ENCODE measurements around the gene IGSF6.
"Not testable (repeated sequence)": the region's sequence is repeated elsewhere in the genome, so short reads cannot be mapped to it uniquely, and the experiment has no call there.

The IGSF6 gene

DNA sequence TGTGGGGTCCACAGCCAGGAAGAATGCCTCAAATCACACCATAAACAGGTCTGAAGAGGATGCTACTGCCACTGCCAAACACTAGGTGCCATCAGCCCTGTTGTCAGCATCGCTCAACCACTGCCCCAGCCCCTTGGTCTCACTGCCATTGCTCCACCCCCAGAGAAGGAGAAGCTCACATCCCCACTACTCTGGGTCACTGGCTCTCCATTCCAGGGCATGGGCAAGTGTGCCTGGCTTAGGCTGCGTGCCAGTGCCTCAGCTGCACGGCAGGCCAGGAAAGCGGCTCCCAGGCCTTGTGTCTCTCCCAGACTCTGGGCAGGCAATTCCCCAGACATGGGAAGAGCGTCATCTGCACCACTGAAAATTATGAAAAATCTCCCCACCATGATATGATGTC is 1.2 kb upstream of the IGSF6 start:
- TF ChIP-seq, protein P1, sequence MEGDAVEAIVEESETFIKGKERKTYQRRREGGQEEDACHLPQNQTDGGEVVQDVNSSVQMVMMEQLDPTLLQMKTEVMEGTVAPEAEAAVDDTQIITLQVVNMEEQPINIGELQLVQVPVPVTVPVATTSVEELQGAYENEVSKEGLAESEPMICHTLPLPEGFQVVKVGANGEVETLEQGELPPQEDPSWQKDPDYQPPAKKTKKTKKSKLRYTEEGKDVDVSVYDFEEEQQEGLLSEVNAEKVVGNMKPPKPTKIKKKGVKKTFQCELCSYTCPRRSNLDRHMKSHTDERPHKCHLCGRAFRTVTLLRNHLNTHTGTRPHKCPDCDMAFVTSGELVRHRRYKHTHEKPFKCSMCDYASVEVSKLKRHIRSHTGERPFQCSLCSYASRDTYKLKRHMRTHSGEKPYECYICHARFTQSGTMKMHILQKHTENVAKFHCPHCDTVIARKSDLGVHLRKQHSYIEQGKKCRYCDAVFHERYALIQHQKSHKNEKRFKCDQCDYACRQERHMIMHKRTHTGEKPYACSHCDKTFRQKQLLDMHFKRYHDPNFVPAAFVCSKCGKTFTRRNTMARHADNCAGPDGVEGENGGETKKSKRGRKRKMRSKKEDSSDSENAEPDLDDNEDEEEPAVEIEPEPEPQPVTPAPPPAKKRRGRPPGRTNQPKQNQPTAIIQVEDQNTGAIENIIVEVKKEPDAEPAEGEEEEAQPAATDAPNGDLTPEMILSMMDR (IDR thresholded peaks at IDR 0.05; ENCODE audit: insufficient read depth, low read depth, low read length, missing control alignments), result no peak
- H3K4me3 ChIP-seq (ENCODE audit: low read length), result no peak overlapping the region
- no peak for DNase-seq (ENCODE audit: low read depth)

DNA sequence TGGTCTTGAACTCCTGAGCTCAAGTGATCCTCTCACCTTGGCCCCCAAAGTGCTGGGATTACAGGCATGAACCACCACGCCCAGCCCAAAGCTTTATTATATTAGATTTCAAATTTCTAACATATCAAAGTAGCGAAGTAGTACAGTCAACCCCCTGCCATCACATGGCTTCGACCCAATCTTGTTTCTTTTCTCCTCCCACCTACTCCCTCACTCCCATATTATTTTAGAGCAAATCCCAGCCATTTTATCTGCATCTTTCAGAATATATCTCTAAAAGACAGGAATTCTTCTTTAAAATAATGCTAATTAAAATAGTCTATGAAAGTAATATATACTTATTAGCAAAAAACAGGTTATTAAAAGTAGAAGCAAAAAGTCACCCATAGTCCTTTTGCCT is 893 bp downstream of the IGSF6 start:
- TF ChIP-seq, protein P1 (IDR thresholded peaks at IDR 0.05; ENCODE audit: insufficient read depth, low read depth, low read length, missing control alignments), result no peak
- DNase-seq (ENCODE audit: low read depth), result no peak
- no peak overlapping the region for H3K4me3 ChIP-seq (ENCODE audit: low read length)

DNA sequence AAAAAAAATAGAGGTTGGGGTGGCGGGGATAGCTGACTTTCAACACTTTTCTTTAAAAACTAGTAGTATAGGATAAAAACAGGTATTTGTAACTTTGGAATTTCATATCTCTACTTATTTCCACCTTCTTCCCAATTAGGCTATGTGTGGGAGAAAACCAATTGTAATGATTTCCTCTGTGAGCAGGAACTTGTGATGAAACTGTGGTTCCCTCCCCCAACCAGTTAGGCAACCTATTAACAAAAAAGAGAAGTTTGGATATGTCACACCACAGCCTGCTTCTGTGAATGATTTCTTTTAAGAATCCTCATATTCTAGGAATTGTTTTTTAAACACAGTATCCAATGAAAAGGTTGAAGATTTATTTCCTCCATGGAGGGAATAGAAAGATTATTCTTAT is 1.9 kb downstream of the IGSF6 start:
- peak; percentile 50 for DNase-seq (ENCODE audit: low read depth)
- H3K4me3 ChIP-seq (ENCODE audit: low read length), result no peak overlapping the region
- TF ChIP-seq, protein P1 (IDR thresholded peaks at IDR 0.05; ENCODE audit: insufficient read depth, low read depth, low read length, missing control alignments), result no peak

DNA sequence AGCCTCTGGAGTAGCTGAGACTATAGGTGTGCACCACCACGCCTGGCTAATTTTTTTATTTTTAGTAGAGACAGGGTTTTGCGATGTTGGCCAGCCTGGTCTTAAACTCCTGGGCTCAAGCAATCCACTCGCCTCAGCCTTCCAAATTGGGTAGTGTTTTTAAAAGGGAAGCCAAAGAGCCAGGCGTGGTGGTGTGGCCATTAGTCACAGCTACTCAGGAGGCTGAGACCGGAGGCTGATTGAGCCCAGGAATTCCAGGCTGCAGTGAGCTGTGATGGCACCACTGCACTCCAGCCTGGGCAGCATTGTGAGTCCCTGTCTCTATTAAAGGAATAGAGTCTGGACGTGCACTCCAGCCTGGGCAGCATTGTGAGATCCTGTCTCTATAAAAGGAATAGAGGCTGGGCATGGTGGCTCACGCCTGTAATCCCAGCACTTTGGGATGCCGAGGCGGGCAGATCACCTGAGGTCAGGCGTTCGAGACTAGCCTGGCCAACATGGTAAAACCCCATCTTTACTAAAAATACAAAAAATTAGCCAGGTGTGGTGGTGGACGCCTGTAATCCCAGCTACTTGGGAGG is 2.5 kb downstream of the IGSF6 start:
- DNase-seq (ENCODE audit: low read depth), result not testable (repeated sequence)

DNA sequence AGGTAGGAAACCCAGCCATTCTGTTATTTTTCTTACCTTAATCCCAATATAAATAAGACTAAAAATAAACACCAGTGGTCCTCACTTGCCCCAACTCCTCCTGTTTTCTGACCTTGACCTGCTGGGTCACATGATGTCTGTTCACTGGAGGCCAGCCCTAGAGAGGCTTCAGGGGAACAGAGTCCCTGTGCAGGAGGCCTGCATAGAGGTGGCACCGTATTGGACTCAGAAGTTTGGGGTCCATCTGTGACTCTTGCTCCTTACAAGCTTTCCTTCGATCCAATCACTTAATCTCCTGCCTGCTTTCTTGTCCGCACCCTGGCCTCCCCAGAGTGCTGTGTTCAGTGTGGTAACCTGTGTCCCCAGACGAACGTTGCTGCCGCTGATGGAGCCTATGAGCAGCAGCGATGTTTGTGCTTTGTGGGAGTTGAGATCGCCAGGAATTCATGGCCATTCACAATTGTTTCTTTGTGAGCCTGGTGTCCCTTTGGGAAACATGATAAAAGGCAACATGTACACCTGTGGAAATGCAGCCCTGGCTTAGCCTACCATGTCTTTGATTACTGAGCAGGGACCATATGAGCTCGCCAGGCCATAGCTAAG is 4.7 kb downstream of the IGSF6 start:
- no peak overlapping the region for H3K4me3 ChIP-seq (ENCODE audit: low read length)
- TF ChIP-seq, protein P1 (IDR thresholded peaks at IDR 0.05; ENCODE audit: insufficient read depth, low read depth, low read length, missing control alignments), result no peak

More for the DNA sequence above, 2.5 kb downstream of the IGSF6 start:
- not testable (repeated sequence) for H3K4me3 ChIP-seq (ENCODE audit: low read length)

DNA sequence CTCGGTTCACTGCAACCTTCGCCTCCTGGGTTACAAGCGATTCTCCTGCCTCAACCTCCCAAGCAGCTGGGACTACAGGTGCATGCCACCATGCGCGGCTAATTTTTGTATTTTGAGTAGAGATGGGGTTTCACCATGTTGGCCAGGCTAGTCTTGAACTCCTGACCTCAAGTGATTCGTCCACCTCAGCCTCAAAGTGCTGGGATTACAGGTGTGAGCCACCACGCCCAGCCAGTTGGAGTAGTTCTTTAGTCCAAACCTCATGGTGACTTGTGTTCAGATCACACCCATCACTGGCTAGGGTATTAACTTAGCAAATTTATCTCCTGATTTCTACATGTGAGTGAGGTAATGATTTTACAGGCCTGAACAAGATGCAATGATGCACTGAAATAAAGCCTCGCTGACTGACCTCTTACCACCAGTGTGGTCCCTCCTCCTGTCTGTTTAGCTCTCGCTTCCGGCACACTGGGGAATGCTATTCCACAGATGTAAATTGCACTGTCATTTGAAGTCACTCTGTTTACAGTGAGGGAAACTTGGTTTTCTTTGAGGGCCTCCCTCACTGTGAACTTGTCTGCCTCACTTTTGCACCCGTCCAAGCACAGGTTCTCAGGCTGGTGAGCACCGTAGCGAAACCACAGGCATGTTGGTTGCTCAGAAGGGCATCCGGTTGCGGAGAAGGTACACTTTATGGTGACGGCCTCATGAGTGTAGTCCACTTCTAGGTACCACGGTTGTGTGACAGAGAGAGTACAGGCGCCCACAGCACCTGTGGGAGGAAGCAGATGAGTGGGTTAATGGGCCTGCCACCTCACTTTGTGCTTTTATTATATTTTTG is 5.5 kb downstream of the IGSF6 start:
- TF ChIP-seq, protein P1 (IDR thresholded peaks at IDR 0.05; ENCODE audit: insufficient read depth, low read depth, low read length, missing control alignments), result no peak
- DNase-seq (ENCODE audit: low read depth), result peak; percentile 57
- H3K4me3 ChIP-seq (ENCODE audit: low read length), result no peak overlapping the region

More for the DNA sequence above, 4.7 kb downstream of the IGSF6 start:
- DNase-seq (ENCODE audit: low read depth), result no peak

DNA sequence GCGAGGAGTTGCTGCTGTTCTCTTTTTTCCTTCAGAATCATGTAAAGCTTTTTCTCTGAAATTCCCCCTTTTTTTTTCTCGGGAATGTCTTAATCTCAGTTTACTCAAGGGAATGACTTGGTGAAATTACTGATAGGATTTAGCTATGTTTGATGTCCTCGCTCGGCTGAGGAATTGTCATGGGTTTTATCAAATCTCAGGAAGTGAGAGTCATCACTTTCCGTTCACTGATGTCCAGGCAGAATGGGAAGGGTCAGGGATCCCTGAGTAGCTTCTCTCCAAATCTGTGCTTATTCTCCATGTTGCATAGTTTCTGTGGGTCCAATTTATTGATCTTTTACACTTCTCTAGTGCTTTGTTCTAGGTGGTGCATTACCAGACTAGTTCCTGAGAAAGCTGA is 6.3 kb downstream of the IGSF6 start:
- TF ChIP-seq, protein P1 (IDR thresholded peaks at IDR 0.05; ENCODE audit: insufficient read depth, low read depth, low read length, missing control alignments), result no peak
- no peak for DNase-seq (ENCODE audit: low read depth)
- no peak overlapping the region for H3K4me3 ChIP-seq (ENCODE audit: low read length)
